ENCODE measurements around the gene FXYD5.

Gene FXYD5

DNA sequence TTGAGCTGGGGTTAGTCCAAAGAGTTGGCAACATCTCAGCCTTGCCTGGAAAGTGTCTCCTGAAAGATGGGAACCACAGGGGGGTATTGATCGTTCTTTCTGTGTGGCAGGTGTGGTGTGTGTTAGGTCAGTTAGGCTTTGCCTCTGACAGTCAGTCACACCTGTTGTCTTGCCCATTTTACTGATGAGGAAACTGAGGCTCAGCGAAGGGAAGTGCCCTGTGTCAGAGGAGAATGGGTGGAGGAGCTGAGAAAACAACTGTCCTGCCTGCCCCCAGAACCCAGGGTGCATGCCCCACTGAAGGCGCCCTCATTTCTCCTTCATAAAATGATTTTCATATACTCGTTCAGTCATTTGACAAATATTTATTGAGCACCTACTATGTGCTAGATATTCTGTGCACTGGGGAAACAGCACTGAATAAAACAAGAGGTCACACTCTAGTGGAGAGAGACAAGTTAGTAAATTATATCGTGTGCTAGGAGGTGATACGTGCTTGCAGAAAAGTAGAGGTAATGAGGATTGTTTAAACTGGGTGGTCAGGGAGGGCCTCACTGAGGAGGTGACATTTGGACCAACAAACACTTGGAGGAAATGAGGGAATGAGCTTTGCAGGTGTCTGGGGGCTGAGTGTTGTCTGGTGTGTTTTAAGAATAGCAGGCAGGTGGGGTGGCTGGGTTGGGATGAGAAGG, 1.6 kb downstream of the FXYD5 start:
- DNase-seq (ENCODE audit: low read depth in 2 of 2), result no peak

DNA sequence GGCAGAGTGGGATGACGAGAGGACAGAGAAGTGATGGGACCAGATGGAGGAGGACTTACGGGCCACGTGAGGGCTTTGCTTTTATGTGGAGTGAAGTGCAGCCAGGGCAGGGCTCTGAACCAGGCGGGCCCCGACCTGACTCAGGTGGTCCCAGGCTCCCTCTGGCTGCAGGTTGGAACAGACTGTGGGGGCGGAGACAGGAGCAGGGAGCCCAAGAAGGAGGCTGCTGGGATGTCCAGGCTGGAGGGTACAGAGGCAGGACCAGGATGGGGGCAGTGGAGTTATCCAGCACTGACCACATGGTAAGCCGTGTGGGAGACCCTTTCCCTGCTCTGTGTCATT, 2.1 kb downstream of the FXYD5 start:
- DNase-seq (ENCODE audit: low read depth in 2 of 2), result no peak

DNA sequence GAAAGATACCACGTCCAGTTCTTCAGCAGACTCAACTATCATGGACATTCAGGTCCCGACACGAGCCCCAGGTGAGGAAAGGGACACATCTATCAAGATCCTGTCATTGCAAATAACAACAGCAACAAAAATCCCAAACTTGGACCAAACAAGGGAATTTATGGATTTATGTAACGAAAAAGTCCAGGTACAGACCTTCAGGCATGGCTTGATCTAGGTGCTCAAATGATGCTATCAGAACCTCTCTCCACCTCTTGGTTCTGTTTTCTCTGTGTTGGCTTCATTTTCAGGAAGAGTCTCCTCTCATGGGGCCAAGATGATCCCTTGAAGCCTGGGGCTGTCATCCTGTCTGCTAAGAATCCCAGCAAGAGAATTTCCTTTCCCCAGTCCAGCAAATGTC, 2.9 kb downstream of the FXYD5 start:
- no peak for DNase-seq (ENCODE audit: low read depth in 2 of 2)

DNA sequence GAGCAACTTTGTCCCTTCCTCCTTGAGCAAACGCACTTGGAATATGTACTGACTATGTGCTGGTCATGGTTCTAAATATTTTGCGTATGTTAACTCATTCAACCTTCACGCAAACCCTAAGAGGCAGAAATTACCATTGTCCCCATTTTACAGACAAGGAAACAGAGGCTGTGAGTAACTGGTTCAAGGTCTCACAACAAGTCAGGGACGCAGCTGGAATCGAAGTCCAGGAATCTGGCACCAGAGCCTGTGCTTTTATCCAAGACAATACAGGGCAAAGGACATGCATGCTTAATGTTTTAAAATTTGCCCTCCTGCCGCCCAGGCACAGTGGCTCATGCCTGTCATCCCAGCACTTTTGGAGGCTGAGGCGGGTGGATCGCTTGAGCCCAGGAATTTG, 5.1 kb downstream of the FXYD5 start:
- no peak for DNase-seq (ENCODE audit: low read depth in 2 of 2)

- no peak for DNase-seq (ENCODE audit: low read depth in 2 of 2)
Observed at GRCh38 chr19:35160629-35161433, 6.3 kb downstream of the FXYD5 start.

GRCh38 chr19:35161434-35161743, 6.9 kb downstream of the FXYD5 start:
- DNase-seq (ENCODE audit: low read depth in 2 of 2), result no peak

DNA sequence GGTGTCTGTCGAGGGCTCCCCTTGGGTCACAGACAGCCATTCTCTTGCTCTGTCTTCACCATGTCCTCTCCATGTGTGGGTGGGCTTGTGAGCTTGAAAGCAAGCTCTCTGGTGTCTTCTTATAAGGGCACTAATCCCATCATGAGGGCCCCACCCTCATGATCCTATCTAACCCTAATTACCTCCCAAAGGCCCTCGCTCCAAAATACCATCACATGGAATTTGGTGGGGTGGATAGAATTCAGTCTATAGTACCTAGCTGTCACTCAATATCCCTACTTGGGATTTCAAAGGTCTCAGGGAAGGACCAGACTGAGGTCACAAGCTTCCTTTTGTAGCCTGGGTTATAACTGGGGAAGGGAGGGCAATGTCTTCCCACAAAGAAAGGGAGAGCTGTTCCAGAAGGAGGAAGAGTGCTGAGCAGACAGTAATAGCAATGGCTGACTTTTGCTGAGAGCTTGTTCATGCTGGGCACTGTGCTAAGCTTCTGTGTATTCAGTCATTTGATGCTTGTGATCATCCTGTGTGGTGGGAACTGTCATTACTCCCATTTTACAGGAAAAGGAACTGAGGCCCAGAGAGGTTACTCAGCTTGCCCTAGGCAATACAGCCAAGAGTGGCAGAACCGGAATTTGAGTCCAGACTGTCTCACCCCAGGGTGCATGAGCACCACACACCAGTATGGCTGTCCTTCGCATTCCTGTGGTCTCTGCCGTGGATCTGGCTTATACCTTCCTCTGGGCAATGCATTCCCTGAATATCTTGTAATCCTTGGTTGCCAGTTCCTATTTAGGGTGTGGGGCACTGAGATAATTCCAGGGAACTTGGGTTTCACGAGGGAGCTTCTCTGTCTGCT, 8.2 kb downstream of the FXYD5 start:
- DNase-seq (ENCODE audit: low read depth in 2 of 2), result no peak

- DNase-seq (ENCODE audit: low read depth in 2 of 2), result no peak
Observed at GRCh38 chr19:35164418-35164817, 9.9 kb downstream of the FXYD5 start.

DNA sequence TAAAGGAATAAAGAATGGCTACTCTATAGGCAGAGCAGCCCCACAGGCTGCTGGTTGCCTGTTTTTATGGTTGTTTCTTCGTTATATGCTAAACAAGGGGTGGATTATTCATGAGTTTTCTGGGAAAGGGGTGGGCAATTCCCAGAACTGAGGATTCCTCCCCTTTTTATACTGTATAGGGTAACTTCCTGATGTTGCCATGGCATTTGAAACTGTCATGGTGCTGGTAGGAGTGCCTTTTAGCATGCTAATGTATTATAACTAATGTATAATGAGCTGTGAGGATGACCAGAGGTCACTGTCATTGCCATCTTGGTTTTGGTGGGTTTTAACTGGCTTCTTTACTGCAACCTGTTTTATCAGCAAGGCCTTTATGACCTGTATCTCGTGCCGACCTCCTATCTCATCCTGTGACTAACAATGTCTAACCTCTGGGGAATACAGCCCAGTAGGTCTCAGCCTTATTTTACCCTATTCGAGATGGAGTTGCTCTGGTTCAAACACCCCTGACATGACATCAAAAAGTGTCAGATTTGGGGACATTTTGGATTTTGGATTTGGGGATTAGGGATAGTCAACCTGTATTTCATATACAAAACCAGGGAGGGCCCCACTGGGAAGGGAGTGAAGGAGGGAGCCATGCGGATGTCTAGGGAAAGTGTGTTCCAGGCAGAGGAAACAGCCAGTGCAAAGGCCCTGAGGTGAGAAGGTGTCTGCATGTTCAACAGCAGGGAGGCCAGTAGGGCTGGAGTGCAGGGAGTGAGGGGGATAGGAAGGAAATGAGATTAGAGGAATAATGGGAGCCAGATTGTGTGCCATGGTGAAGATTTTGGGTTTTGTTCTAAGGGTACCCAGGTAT, 10.9 kb downstream of the FXYD5 start:
- DNase-seq (ENCODE audit: low read depth in 2 of 2), result no peak

DNA sequence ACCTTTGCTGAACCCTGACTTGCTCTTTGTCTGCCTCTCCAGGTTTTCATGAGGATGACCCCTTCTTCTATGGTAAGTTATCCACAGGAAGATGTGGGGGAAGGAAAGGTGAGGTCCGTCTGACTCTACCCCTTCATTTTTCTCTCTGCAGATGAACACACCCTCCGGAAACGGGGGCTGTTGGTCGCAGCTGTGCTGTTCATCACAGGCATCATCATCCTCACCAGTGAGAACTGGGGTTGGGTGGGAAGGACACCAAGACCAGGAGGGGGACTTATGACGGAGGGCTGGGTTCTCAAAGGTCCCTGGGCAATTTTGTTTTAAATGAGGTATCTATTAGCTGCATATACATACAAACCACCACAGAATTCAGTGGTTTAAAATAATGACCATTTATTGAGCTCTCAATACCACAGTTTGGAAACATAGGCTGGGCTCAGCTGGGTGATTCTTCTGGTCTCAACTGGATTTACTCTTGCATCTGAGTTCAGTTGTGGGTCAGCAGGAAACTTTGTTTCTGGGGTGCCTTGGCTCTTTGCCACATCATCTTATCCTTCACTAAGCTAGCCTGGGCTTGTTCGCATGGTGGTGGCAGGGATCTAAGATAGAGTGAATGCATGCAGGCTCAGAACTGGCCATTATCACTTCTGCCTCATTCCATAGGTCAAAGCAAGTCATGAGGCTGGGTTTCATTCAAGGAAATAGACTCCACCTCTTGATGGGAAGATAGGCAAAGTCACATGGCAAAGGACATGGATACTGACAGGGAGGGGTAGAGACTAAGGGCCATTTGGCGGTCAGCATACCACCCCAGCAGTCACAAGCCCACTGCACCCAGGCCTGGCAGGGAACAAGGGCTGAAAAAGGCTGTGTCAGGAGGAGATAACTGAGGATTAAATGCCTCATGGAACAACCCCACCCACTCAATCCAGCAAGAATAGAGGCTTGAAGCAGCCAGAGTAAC, 11.8 kb downstream of the FXYD5 start:
- DNase-seq (ENCODE audit: low read depth in 2 of 2), result no peak

GRCh38 chr19:35167251-35168119, 12.9 kb downstream of the FXYD5 start:
- DNase-seq (ENCODE audit: low read depth in 2 of 2), result no peak

- no peak for DNase-seq (ENCODE audit: low read depth in 2 of 2)
Observed at GRCh38 chr19:35168196-35168595, 13.7 kb downstream of the FXYD5 start.

DNA sequence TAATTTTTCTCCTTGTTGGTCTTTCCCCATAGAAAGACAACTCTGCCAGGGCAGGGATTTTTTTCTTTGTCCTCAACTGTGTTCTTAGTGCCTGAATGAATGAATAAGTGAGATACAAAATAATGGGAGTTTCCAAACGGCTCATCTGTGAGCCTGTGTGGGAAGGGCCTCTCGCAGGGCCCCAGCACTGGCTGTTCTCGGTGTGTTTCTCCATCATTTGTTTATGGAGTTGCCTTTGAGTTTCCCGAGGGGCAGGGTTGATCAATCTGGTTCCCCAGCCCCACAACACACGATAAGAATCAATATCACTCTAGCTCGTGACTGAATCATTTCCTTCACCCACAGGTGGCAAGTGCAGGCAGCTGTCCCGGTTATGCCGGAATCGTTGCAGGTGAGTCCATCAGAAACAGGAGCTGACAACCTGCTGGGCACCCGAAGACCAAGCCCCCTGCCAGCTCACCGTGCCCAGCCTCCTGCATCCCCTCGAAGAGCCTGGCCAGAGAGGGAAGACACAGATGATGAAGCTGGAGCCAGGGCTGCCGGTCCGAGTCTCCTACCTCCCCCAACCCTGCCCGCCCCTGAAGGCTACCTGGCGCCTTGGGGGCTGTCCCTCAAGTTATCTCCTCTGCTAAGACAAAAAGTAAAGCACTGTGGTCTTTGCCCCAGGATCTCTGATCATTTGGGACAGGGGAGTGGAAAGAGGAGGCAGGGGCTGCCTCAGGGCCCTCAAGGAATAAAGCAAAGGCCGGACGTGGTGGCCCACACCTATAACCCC, 14.9 kb downstream of the FXYD5 start:
- no peak for DNase-seq (ENCODE audit: low read depth in 2 of 2)

DNA sequence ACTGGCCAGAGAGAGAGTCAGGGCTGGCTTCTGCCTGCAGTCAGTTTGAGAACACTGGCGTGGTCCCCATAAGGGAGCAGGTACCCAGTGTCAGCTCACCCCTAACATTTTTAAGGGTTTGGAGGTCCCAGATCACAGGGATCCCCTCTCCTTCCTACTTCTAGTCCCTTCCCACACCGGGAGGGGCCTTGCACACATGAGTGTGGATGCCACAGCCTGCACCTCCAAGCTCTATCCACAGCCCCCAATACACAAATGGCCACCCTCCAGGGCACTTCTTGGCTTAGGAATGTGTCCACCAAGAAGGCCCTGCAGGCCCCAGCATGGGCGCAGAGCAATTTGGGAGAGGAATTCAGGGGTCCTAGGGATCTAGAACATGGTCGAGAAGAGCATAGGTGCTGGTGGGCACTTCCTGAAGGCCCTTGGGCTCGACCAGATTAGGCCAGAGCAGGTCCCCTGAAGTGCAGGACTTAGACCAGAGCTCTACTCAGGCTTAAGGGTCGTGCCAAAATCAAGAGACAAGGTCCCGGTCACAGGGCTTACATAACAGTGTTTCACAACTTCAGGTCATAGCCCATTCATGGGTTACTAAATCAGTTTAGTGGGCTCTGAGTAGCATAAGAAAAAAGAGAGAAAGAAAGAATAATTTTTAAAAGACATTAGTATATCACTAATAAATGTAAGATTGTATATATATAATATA, 16.0 kb downstream of the FXYD5 start:
- no peak for DNase-seq (ENCODE audit: low read depth in 2 of 2)

- DNase-seq (ENCODE audit: low read depth in 2 of 2), result no peak
Observed at GRCh38 chr19:35171730-35172129, 17.2 kb downstream of the FXYD5 start.

DNA sequence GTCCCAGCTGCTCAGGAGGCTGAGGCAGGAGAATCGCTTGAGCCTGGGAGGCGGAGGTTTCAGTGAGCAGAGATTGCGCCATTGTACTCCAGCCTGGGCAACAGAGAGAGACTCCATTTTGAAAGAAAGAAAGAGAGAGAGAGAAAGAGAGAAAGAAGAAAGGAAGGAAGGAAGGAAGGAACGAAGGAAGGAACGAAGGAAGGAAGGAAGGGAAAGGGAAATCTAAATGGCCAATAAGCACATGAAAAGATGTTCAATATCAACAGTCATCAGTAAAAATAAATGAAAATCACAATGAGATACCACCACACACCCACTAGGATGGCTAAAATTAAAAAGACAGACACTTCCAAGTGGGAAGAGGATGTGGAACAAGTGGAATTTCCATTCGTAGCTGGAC, 19.7 kb downstream of the FXYD5 start:
- DNase-seq (ENCODE audit: low read depth in 2 of 2), result no peak

- no peak for DNase-seq (ENCODE audit: low read depth in 2 of 2)
Observed at GRCh38 chr19:35176181-35176570, 21.6 kb downstream of the FXYD5 start.

Data from stimulated activated CD8-positive, alpha-beta memory T cell treated with anti-CD3 and anti-CD28 coated beads, Interleukin-7, amount 100 ng/mL, for 1 hour (primary cell).